HepG2 (cell line): ENCODE measurements around the gene SPATS2. TPM values are rescaled to one million over a fixed set of nuclear protein-coding genes. Genes with fewer than 3 reads are reported as not detected.

Source experiments
- AHR ChIP-seq: IDR thresholded peaks from 2 replicates; pipeline ENCODE4 v1.6.1; 2018; ENCODE audit warnings: missing genetic modification reagents, missing compliant biosample characterization
- CREB1 ChIP-seq, 2 experiments: fragments of 450-650 bp in 1 of 2; IDR thresholded peaks; 2 replicates each; pipeline ENCODE4 v1.6.1; 2016 to 2017; ENCODE audit warnings: control low read depth in 1 of 2, mild to moderate bottlenecking in 1 of 2, missing compliant biosample characterization in 1 of 2, missing genetic modification characterization in 1 of 2
- SMAD3 ChIP-seq: sonication (generic); formaldehyde crosslinking; IDR thresholded peaks from 2 replicates; pipeline ENCODE4 v1.4.0; 2020; ENCODE audit warnings: missing genetic modification reagents
- SMAD9 ChIP-seq: sonication (generic); formaldehyde crosslinking; IDR thresholded peaks from 2 replicates; pipeline ENCODE4 v1.5.1; 2020; ENCODE audit warnings: mild to moderate bottlenecking, missing genetic modification reagents
- polyA plus RNA-seq, 8 experiments: library from polyadenylated mRNA; depleted of rRNA in 3 of 8; stranded (reverse) in 7 of 8; unstranded in 1 of 8; fragments of >200 nt; fragmentation: Illumina TruSeq in 4 of 8; extraction: Trizol in 4 of 8; gene quantifications; 2 replicates each; pipeline versions ENCODE4 v1.2.1 to v1.2.3, GENCODE V29; 2011 to 2016; ENCODE audit warnings: low read depth in 4 of 8, missing spikeins in 1 of 8, mixed read lengths in 1 of 8; ENCODE audit not compliant: insufficient read depth in 1 of 8
- total RNA-seq, 5 experiments: library from RNA; depleted of rRNA; stranded (reverse); fragments of >200 nt; fragmentation: Illumina TruSeq; extraction: Trizol; gene quantifications; 2 replicates each; pipeline ENCODE4 v1.2.3, GENCODE V29; 2016; ENCODE audit warnings: low read depth in 1 of 5
- TF ChIP-seq, protein P1 (sequence below): sonication (generic); formaldehyde crosslinking; IDR thresholded peaks from 2 replicates; pipeline ENCODE4 v1.5.0; 2020; ENCODE audit warnings: mild to moderate bottlenecking, missing genetic modification reagents, borderline replicate concordance

Gene SPATS2
- total and polyA plus RNA-seq, 2 of the 13 experiments (the other 11 are each of a cell fraction or from before 2014, with no cell fraction given), result 19.3 to 28.1 TPM

DNA sequence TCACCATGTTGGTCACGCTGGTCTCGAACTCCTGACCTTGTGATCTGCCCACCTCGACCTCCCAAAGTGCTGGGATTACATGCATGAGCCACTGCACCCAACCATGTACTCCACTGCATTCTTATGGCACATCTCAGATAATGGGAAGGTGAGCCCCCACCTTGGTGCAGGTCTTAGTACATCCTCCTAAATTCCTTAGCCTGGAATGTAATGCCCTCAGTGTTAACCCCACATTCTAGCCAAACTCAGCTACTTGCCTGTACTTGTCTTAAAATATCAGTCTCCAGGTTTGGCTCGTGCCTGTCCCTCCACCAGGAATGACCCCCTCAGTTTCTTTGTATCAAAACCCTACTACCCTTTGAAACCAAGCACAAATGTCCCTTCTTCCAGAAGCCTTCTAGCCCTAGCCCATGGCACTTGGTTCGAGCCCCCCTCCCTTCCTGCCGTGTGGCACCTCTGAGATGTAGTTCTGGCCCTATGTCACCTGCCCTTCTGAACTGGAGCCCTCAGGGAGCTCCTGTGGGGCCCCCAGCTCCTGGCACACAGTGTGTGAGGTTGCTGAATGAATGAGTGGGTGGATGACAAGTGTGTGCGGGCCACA lies 179.9 kb downstream of the SPATS2 start (continued):
- TF ChIP-seq SMAD9 (CRISPR knock-in tag), result no peak
- no peak for TF ChIP-seq SMAD3 (CRISPR knock-in tag)
- TF ChIP-seq CREB1 (IDR thresholded peaks at IDR 0.05), result no peak
- no peak for TF ChIP-seq CREB1 (CRISPR knock-in tag; IDR thresholded peaks at IDR 0.05)
- TF ChIP-seq, protein P1, sequence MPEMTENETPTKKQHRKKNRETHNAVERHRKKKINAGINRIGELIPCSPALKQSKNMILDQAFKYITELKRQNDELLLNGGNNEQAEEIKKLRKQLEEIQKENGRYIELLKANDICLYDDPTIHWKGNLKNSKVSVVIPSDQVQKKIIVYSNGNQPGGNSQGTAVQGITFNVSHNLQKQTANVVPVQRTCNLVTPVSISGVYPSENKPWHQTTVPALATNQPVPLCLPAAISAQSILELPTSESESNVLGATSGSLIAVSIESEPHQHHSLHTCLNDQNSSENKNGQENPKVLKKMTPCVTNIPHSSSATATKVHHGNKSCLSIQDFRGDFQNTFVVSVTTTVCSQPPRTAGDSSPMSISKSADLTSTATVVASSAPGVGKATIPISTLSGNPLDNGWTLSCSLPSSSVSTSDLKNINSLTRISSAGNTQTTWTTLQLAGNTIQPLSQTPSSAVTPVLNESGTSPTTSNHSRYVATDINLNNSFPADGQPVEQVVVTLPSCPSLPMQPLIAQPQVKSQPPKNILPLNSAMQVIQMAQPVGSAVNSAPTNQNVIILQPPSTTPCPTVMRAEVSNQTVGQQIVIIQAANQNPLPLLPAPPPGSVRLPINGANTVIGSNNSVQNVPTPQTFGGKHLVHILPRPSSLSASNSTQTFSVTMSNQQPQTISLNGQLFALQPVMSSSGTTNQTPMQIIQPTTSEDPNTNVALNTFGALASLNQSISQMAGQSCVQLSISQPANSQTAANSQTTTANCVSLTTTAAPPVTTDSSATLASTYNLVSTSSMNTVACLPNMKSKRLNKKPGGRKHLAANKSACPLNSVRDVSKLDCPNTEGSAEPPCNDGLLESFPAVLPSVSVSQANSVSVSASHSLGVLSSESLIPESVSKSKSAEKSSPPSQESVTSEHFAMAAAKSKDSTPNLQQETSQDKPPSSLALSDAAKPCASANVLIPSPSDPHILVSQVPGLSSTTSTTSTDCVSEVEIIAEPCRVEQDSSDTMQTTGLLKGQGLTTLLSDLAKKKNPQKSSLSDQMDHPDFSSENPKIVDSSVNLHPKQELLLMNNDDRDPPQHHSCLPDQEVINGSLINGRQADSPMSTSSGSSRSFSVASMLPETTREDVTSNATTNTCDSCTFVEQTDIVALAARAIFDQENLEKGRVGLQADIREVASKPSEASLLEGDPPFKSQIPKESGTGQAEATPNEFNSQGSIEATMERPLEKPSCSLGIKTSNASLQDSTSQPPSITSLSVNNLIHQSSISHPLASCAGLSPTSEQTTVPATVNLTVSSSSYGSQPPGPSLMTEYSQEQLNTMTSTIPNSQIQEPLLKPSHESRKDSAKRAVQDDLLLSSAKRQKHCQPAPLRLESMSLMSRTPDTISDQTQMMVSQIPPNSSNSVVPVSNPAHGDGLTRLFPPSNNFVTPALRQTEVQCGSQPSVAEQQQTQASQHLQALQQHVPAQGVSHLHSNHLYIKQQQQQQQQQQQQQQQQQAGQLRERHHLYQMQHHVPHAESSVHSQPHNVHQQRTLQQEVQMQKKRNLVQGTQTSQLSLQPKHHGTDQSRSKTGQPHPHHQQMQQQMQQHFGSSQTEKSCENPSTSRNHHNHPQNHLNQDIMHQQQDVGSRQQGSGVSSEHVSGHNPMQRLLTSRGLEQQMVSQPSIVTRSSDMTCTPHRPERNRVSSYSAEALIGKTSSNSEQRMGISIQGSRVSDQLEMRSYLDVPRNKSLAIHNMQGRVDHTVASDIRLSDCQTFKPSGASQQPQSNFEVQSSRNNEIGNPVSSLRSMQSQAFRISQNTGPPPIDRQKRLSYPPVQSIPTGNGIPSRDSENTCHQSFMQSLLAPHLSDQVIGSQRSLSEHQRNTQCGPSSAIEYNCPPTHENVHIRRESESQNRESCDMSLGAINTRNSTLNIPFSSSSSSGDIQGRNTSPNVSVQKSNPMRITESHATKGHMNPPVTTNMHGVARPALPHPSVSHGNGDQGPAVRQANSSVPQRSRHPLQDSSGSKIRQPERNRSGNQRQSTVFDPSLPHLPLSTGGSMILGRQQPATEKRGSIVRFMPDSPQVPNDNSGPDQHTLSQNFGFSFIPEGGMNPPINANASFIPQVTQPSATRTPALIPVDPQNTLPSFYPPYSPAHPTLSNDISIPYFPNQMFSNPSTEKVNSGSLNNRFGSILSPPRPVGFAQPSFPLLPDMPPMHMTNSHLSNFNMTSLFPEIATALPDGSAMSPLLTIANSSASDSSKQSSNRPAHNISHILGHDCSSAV (CRISPR knock-in tag), result no peak
- TF ChIP-seq AHR (CRISPR knock-in tag), result no peak
